Neural progenitor cell (in vitro differentiated cells): ENCODE data around the gene ECM2. TPM values are rescaled to one million over a fixed set of nuclear protein-coding genes. Genes with fewer than 3 reads are reported as not detected.

Experiments used
- DNase-seq: peaks from one replicate; pipeline ENCODE4 v3.0.0-alpha.2; 2016; ENCODE audit warnings: low spot score
- H2AFZ ChIP-seq: fragments of 200-600 bp; sonication (generic); replicated peaks from 2 replicates; pipeline ENCODE4 v1.6.1; 2016; ENCODE audit warnings: antibody characterized with exemption
- H3F3A ChIP-seq: fragments of 200-600 bp; sonication (generic); 2 replicates; pipeline ENCODE4 v1.6.1; 2016; ENCODE audit warnings: antibody characterized with exemption, low read depth
- H3K27ac ChIP-seq: fragments of 200-600 bp; sonication (generic); 2 replicates; pipeline ENCODE4 v1.5.1; 2016; ENCODE audit warnings: mild to moderate bottlenecking
- H3K27me3 ChIP-seq: fragments of 200-600 bp; sonication (generic); 2 replicates; pipeline ENCODE4 v1.6.1; 2016; ENCODE audit warnings: mild to moderate bottlenecking, moderate library complexity
- H3K36me3 ChIP-seq: fragments of 200-600 bp; sonication (generic); 2 replicates; pipeline ENCODE4 v1.5.1; 2016
- H3K4me1 ChIP-seq: fragments of 200-600 bp; sonication (generic); 2 replicates; pipeline ENCODE4 v1.6.1; 2016; ENCODE audit warnings: mixed run types
- H3K4me2 ChIP-seq: fragments of 200-600 bp; sonication (generic); 2 replicates; pipeline ENCODE4 v1.6.1; 2016
- H3K4me3 ChIP-seq: fragments of 200-600 bp; sonication (generic); 2 replicates; pipeline ENCODE4 v1.5.1; 2016
- H3K79me2 ChIP-seq: fragments of 200-600 bp; sonication (generic); 2 replicates; pipeline ENCODE4 v1.6.1; 2016; ENCODE audit warnings: low read depth
- H3K9ac ChIP-seq: fragments of 200-600 bp; sonication (generic); 2 replicates; pipeline ENCODE4 v1.6.1; 2016
- H3K9me3 ChIP-seq: fragments of 200-600 bp; sonication (generic); 2 replicates; pipeline ENCODE4 v1.5.1; 2016; ENCODE audit warnings: low read depth
- H4K20me1 ChIP-seq: fragments of 200-600 bp; sonication (generic); 2 replicates; pipeline ENCODE4 v1.6.1; 2016; ENCODE audit warnings: low read depth
- H3K27ac Mint-ChIP-seq: 3 replicates; pipeline ENCODE4 v1.8.0; 2021; ENCODE audit warnings: mixed read lengths
- H3K27me3 Mint-ChIP-seq: 2 replicates; pipeline ENCODE4 v1.8.0; 2022; ENCODE audit warnings: low read depth, mild to moderate bottlenecking, inconsistent platforms, moderate library complexity, mixed read lengths; ENCODE audit not compliant: insufficient read depth
- H3K36me3 Mint-ChIP-seq: 3 replicates; pipeline ENCODE4 v1.8.0; 2021; ENCODE audit warnings: mixed read lengths
- H3K4me1 Mint-ChIP-seq: 3 replicates; pipeline ENCODE4 v1.8.0; 2021; ENCODE audit warnings: mixed read lengths
- H3K4me3 Mint-ChIP-seq: 3 replicates; pipeline ENCODE4 v1.8.0; 2021; ENCODE audit warnings: mild to moderate bottlenecking, moderate library complexity, mixed read lengths
- H3K9me3 Mint-ChIP-seq: 3 replicates; pipeline ENCODE4 v1.8.0; 2020; ENCODE audit warnings: mixed read lengths
- CTCF ChIP-seq: fragments of 200-600 bp; sonication (generic); IDR thresholded peaks from 2 replicates; pipeline ENCODE4 v1.5.1; 2017; ENCODE audit warnings: antibody characterized with exemption, mild to moderate bottlenecking
- EZH2 ChIP-seq: fragments of 200-600 bp; sonication (generic); IDR thresholded peaks from 2 replicates; pipeline ENCODE4 v1.6.1; 2017; ENCODE audit warnings: antibody characterized with exemption, mild to moderate bottlenecking, moderate library complexity
- EZH2phosphoT487 ChIP-seq: fragments of 200-600 bp; sonication (generic); IDR thresholded peaks from 2 replicates; pipeline ENCODE4 v1.6.1; 2017; ENCODE audit warnings: antibody characterized with exemption
- total RNA-seq: library from RNA; depleted of rRNA; stranded (reverse); fragments of >200 nt; gene quantifications from 2 replicates; pipeline ENCODE4 v1.2.3, GENCODE V29; 2015; ENCODE audit warnings: low replicate concordance

ECM2 gene
- total RNA-seq, 1 donor from 2014 or later: not detected

GRCh38 chr9:92480291-92480771, 55.5 kb downstream of the ECM2 start:
- Histone ChIP-seq H2AFZ (no peak overlapping the region), H3F3A (no peaks in the 10 kb centered on the region), H3K27me3 (no peaks in the 10 kb centered on the region), H3K27ac (no peak overlapping the region), H3K79me2 (no peaks in the 10 kb centered on the region), H3K9me3 (peaks cover under 1% of the 10 kb centered on the region), H3K4me3 (no peak overlapping the region), H3K36me3 (no peaks in the 10 kb centered on the region), H3K9ac (no peak overlapping the region), H4K20me1 (no peaks in the 10 kb centered on the region), H3K4me2 (no peak overlapping the region), H3K4me1 (no peaks in the 10 kb centered on the region)
- TF ChIP-seq CTCF (no peak), EZH2phosphoT487 (no peak), EZH2 (no peak)
- Mint-ChIP-seq H3K27ac (no peak overlapping the region), H3K9me3 (no peaks in the 10 kb centered on the region), H3K36me3 (no peaks in the 10 kb centered on the region), H3K27me3 (peaks cover 5% of the 10 kb centered on the region), H3K4me1 (no peaks in the 10 kb centered on the region), H3K4me3 (no peak overlapping the region)
- DNase-seq: no peak

- Histone ChIP-seq H3K4me2 (no peak overlapping the region), H2AFZ (no peak overlapping the region), H3K9ac (no peak overlapping the region), H3K4me3 (no peak overlapping the region), H3K27ac (no peak overlapping the region), H3K79me2 (no peaks in the 10 kb centered on the region), H3K9me3 (peaks cover 3% of the 10 kb centered on the region), H3K36me3 (no peaks in the 10 kb centered on the region), H3K27me3 (no peaks in the 10 kb centered on the region), H3F3A (no peaks in the 10 kb centered on the region), H4K20me1 (no peaks in the 10 kb centered on the region), H3K4me1 (no peaks in the 10 kb centered on the region)
- H3K4me3 Mint-ChIP-seq: no peak overlapping the region
- no peak overlapping the region for H3K27ac Mint-ChIP-seq
- no peaks in the 10 kb centered on the region for H3K4me1 Mint-ChIP-seq
- no peaks in the 10 kb centered on the region for H3K9me3 Mint-ChIP-seq
- no peaks in the 10 kb centered on the region for H3K36me3 Mint-ChIP-seq
- DNase-seq: no peak
- H3K27me3 Mint-ChIP-seq: peaks cover 5% of the 10 kb centered on the region
- TF ChIP-seq EZH2 (no peak), EZH2phosphoT487 (no peak), CTCF (no peak)
Observed at GRCh38 chr9:92479346-92479745, 56.4 kb downstream of the ECM2 start.

GRCh38 chr9:92478783-92479182, 57.0 kb downstream of the ECM2 start:
- Histone ChIP-seq H3K9ac (no peak overlapping the region), H3K36me3 (no peaks in the 10 kb centered on the region), H4K20me1 (no peaks in the 10 kb centered on the region), H2AFZ (no peak overlapping the region), H3K9me3 (peaks cover 3% of the 10 kb centered on the region), H3F3A (no peaks in the 10 kb centered on the region), H3K79me2 (no peaks in the 10 kb centered on the region), H3K27me3 (no peaks in the 10 kb centered on the region), H3K27ac (no peak overlapping the region), H3K4me3 (no peak overlapping the region), H3K4me2 (no peak overlapping the region), H3K4me1 (no peaks in the 10 kb centered on the region)
- TF ChIP-seq EZH2phosphoT487 (no peak), EZH2 (no peak), CTCF (no peak)
- no peak overlapping the region for H3K27ac Mint-ChIP-seq
- DNase-seq: no peak
- peaks cover 5% of the 10 kb centered on the region for H3K27me3 Mint-ChIP-seq
- no peaks in the 10 kb centered on the region for H3K9me3 Mint-ChIP-seq
- H3K4me1 Mint-ChIP-seq: no peaks in the 10 kb centered on the region
- H3K36me3 Mint-ChIP-seq: no peaks in the 10 kb centered on the region
- H3K4me3 Mint-ChIP-seq: no peak overlapping the region
